Measurements from ENCODE around the gene HORMAD1. TPM values are rescaled to one million over a fixed set of nuclear protein-coding genes. Genes with fewer than 3 reads are reported as not detected.

The HORMAD1 gene
- total and polyA plus RNA-seq, 2 donors (not counting 3 experiments of a cell fraction or from before 2014, with no cell fraction given), result not detected

DNA sequence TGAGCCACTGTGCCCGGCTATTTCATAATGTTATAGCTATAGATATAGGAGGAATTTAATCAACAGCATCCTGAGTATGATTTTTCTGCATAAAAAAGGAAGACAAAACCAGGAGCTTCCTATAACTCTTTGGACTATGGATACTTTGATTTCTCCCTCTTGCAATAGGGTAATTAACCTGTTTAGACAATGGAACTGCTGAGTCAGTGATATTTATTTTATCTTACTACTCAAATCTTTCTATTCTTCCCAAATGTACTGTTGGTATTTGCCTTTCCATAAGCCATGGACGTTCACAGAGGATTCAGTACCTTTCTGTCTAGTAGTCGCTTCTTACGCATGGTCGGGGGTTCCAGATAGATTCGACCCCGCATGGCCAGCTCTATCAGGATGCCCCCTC lies 57.4 kb downstream of the HORMAD1 start:
- Histone ChIP-seq H3K9me3 (replicated peaks; ENCODE audit: control insufficient read depth, insufficient read depth, low read length) (no peaks in the 10 kb centered on the region), H4K20me1 (replicated peaks; ENCODE audit: control insufficient read depth, extremely low read depth, insufficient read depth, low read length) (no peaks in the 10 kb centered on the region), H3K36me3 (ENCODE audit: control insufficient read depth in 2 of 2, extremely low read depth in 1 of 2, insufficient read depth in 2 of 2, low read length in 2 of 2) (peaks cover 4 to 8% of the 10 kb centered on the region in 2 experiments), H3K27me3 (ENCODE audit: control insufficient read depth in 2 of 2, insufficient read depth in 2 of 2, low read length in 2 of 2) (no peaks in the 10 kb centered on the region), H3K9me1 (replicated peaks; ENCODE audit: control insufficient read depth, extremely low read depth, insufficient read depth, low read length) (no peaks in the 10 kb centered on the region), H3K79me2 (ENCODE audit: control insufficient read depth, insufficient read depth, low read length) (no peaks in the 10 kb centered on the region), H3K9ac (replicated peaks; ENCODE audit: extremely low read depth, insufficient read depth, low read length) (no peak overlapping the region), H3K4me3 (replicated peaks in 1 of 3; ENCODE audit: insufficient read depth in 1 of 3, low read depth in 1 of 3, low read length in 3 of 3) (no peak overlapping the region), H3K4me2 (ENCODE audit: insufficient read depth, low read length) (no peak overlapping the region), H2AFZ (ENCODE audit: low read depth, low read length) (no peak overlapping the region), H3K27ac (ENCODE audit: insufficient read depth, low read depth, low read length) (no peak overlapping the region), H3K4me1 (ENCODE audit: control insufficient read depth, extremely low read depth, insufficient read depth, low read length) (no peaks in the 10 kb centered on the region)
- ChIA-PET CTCF (interaction anchor here (1.6 kb wide), 1 partner anchor 10 kb away, joined by 3 read pairs; no protein-coding TSS in a partner anchor), POLR2A (no interaction called here)
- intact Hi-C loops (cut with micrococcal nuclease) (no loop called here), dilution Hi-C loops (cut with MboI; ENCODE audit: extremely low pct_ligation_motif_present, low sequenced_read_pairs) (loop anchor here (10.0 kb wide), 1 partner anchor 89 kb away; the partner anchor contains the start of gene MCL1)
- BruUV-seq (replicated peaks), result no TSS peak
- DNase-seq (ENCODE audit: low read depth, low spot score) (no peak), FAIRE-seq (no peak)
- no peak for TF ChIP-seq FOS (IDR thresholded peaks at IDR 0.05; ENCODE audit: borderline replicate concordance, insufficient read depth, low read length)
- no peak for TF ChIP-seq JUN (IDR thresholded peaks at IDR 0.05; ENCODE audit: borderline replicate concordance, insufficient read depth, insufficient read length, low read depth)
- TF ChIP-seq POLR2A (IDR thresholded peaks at IDR 0.05; ENCODE audit: low read depth, low read length), result no peak
- TF ChIP-seq, protein P1, sequence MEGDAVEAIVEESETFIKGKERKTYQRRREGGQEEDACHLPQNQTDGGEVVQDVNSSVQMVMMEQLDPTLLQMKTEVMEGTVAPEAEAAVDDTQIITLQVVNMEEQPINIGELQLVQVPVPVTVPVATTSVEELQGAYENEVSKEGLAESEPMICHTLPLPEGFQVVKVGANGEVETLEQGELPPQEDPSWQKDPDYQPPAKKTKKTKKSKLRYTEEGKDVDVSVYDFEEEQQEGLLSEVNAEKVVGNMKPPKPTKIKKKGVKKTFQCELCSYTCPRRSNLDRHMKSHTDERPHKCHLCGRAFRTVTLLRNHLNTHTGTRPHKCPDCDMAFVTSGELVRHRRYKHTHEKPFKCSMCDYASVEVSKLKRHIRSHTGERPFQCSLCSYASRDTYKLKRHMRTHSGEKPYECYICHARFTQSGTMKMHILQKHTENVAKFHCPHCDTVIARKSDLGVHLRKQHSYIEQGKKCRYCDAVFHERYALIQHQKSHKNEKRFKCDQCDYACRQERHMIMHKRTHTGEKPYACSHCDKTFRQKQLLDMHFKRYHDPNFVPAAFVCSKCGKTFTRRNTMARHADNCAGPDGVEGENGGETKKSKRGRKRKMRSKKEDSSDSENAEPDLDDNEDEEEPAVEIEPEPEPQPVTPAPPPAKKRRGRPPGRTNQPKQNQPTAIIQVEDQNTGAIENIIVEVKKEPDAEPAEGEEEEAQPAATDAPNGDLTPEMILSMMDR (IDR thresholded peaks at IDR 0.05; ENCODE audit: extremely low read depth in 1 of 2, insufficient read depth in 1 of 2, low read depth in 1 of 2, low read length in 2 of 2), result no peak
- no peak for TF ChIP-seq MYC (IDR thresholded peaks at IDR 0.05; ENCODE audit: low read depth, low read length)

DNA sequence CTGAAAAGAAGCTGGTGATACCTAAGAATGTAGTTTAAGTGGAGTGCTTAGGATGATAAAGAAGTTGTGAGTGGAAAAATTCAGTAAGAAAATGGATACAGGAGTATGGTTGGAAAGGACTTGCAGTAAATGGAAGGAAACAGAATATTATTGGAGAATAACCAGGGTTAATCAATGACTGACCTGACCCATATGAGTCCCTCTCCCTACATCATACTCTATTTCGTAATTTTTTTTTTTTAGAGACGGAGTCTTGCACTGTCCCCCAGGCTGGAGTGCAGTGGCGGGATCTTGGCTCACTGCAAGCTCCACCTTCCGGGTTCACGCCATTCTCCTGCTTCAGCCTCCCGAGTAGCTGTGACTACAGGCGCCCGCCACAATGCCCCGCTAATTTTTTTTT lies 57.9 kb downstream of the HORMAD1 start:
- no peaks in the 10 kb centered on the region for H3K9me3 ChIP-seq (replicated peaks; ENCODE audit: control insufficient read depth, insufficient read depth, low read length)
- H3K27ac ChIP-seq (ENCODE audit: insufficient read depth, low read depth, low read length), result no peak overlapping the region
- dilution Hi-C loops (cut with MboI; ENCODE audit: extremely low pct_ligation_motif_present, low sequenced_read_pairs), result loop anchor here (10.0 kb wide), 1 partner anchor 88 kb away; the partner anchor contains the start of gene MCL1
- DNase-seq (ENCODE audit: low read depth, low spot score), result no peak
- H3K4me3 ChIP-seq (replicated peaks in 1 of 3; ENCODE audit: insufficient read depth in 1 of 3, low read depth in 1 of 3, low read length in 3 of 3), result no peak overlapping the region
- BruUV-seq (replicated peaks), result no TSS peak
- no peak overlapping the region for H2AFZ ChIP-seq (ENCODE audit: low read depth, low read length)
- no peak overlapping the region for H3K4me2 ChIP-seq (ENCODE audit: insufficient read depth, low read length)
- intact Hi-C loops (cut with micrococcal nuclease), result no loop called here
- FAIRE-seq, result no peak
- ChIA-PET POLR2A (no interaction called here), CTCF (interaction anchor here (1.6 kb wide), 1 partner anchor 9 kb away, joined by 3 read pairs; no protein-coding TSS in a partner anchor)
- no peaks in the 10 kb centered on the region for H4K20me1 ChIP-seq (replicated peaks; ENCODE audit: control insufficient read depth, extremely low read depth, insufficient read depth, low read length)
- no peaks in the 10 kb centered on the region for H3K79me2 ChIP-seq (ENCODE audit: control insufficient read depth, insufficient read depth, low read length)
- no peaks in the 10 kb centered on the region for H3K9me1 ChIP-seq (replicated peaks; ENCODE audit: control insufficient read depth, extremely low read depth, insufficient read depth, low read length)
- no peak for TF ChIP-seq EZH2 (IDR thresholded peaks at IDR 0.05; ENCODE audit: borderline replicate concordance, low read depth, low read length, severe bottlenecking)
- no peak for TF ChIP-seq POLR2A (IDR thresholded peaks at IDR 0.05; ENCODE audit: low read depth, low read length)
- TF ChIP-seq JUN (IDR thresholded peaks at IDR 0.05; ENCODE audit: borderline replicate concordance, insufficient read depth, insufficient read length, low read depth), result no peak
- TF ChIP-seq, protein P2, sequence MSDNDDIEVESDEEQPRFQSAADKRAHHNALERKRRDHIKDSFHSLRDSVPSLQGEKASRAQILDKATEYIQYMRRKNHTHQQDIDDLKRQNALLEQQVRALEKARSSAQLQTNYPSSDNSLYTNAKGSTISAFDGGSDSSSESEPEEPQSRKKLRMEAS (IDR thresholded peaks at IDR 0.05; ENCODE audit: insufficient read depth, insufficient read length), result no peak
- H3K9ac ChIP-seq (replicated peaks; ENCODE audit: extremely low read depth, insufficient read depth, low read length), result no peak overlapping the region
- H3K36me3 ChIP-seq (ENCODE audit: control insufficient read depth in 2 of 2, extremely low read depth in 1 of 2, insufficient read depth in 2 of 2, low read length in 2 of 2), result peaks cover 4 to 8% of the 10 kb centered on the region in 2 experiments
- no peaks in the 10 kb centered on the region for H3K27me3 ChIP-seq (ENCODE audit: control insufficient read depth in 2 of 2, insufficient read depth in 2 of 2, low read length in 2 of 2)
- H3K4me1 ChIP-seq (ENCODE audit: control insufficient read depth, extremely low read depth, insufficient read depth, low read length), result no peaks in the 10 kb centered on the region

Data from endothelial cell of umbilical vein (primary cell).